Astrocyte (in vitro differentiated cells and primary cell): Measurements from ENCODE around the gene SLC25A12. TPM values are rescaled to one million over a fixed set of nuclear protein-coding genes. Genes with fewer than 3 reads are reported as not detected.

Experiments used
- DNase-seq: peaks from one replicate; pipeline ENCODE4 v3.0.0-alpha.2; 2010; ENCODE audit warnings: low read depth
- FAIRE-seq: peaks from 2 replicates; lab custom pipeline; 2011; peaks lifted over from hg19 to GRCh38; lab: Jason Lieb, UNC
- H2AFZ ChIP-seq: 2 replicates; pipeline ENCODE4 v1.6.0; 2012; ENCODE audit warnings: low read depth, low read length, inconsistent platforms
- H3K27ac ChIP-seq: 2 replicates; pipeline ENCODE4 v1.5.1; 2011; ENCODE audit warnings: low read depth, low read length, inconsistent platforms
- H3K27me3 ChIP-seq: 2 replicates; pipeline ENCODE4 v1.6.0; 2011; ENCODE audit warnings: low read length, inconsistent platforms; ENCODE audit not compliant: insufficient read depth
- H3K36me3 ChIP-seq: 2 replicates; pipeline ENCODE4 v1.5.1; 2011; ENCODE audit warnings: low read length, inconsistent platforms; ENCODE audit not compliant: insufficient read depth
- H3K4me1 ChIP-seq: 2 replicates; pipeline ENCODE4 v1.5.1; 2011; ENCODE audit warnings: low read length, inconsistent platforms; ENCODE audit not compliant: insufficient read depth
- H3K4me2 ChIP-seq: 2 replicates; pipeline ENCODE4 v1.6.0; 2012; ENCODE audit warnings: low read length, inconsistent platforms
- H3K4me3 ChIP-seq: 2 replicates; pipeline ENCODE4 v1.5.1; 2011; ENCODE audit warnings: low read depth, mild to moderate bottlenecking, low read length, inconsistent platforms; ENCODE audit not compliant: insufficient read depth
- H3K79me2 ChIP-seq: 2 replicates; pipeline ENCODE4 v1.6.0; 2012; ENCODE audit warnings: mild to moderate bottlenecking, low read length, inconsistent platforms; ENCODE audit not compliant: insufficient read depth
- H3K9ac ChIP-seq: 2 replicates; pipeline ENCODE4 v1.6.0; 2012; ENCODE audit warnings: mild to moderate bottlenecking, low read length, inconsistent platforms
- H3K9me3 ChIP-seq: 2 replicates; pipeline ENCODE4 v1.5.1; 2012; ENCODE audit warnings: low read depth, mild to moderate bottlenecking, low read length, inconsistent platforms; ENCODE audit not compliant: insufficient read depth
- H4K20me1 ChIP-seq: 2 replicates; pipeline ENCODE4 v1.6.0; 2012; ENCODE audit warnings: low read length, inconsistent platforms; ENCODE audit not compliant: insufficient read depth
- H3K27ac Mint-ChIP-seq: one replicate; pipeline ENCODE4 v1.8.0; 2021; ENCODE audit warnings: mild to moderate bottlenecking, mixed read lengths; ENCODE audit not compliant: unreplicated experiment
- H3K27me3 Mint-ChIP-seq: one replicate; pipeline ENCODE4 v1.8.0; 2021; ENCODE audit warnings: low read depth, mixed read lengths; ENCODE audit not compliant: unreplicated experiment
- H3K36me3 Mint-ChIP-seq: one replicate; pipeline ENCODE4 v1.8.0; 2021; ENCODE audit warnings: low read depth, mixed read lengths; ENCODE audit not compliant: unreplicated experiment
- H3K4me1 Mint-ChIP-seq: one replicate; pipeline ENCODE4 v1.8.0; 2021; ENCODE audit warnings: low read depth, mixed read lengths; ENCODE audit not compliant: unreplicated experiment
- H3K4me3 Mint-ChIP-seq: one replicate; pipeline ENCODE4 v1.8.0; 2021; ENCODE audit warnings: mild to moderate bottlenecking, moderate library complexity, mixed read lengths; ENCODE audit not compliant: unreplicated experiment
- H3K9me3 Mint-ChIP-seq: one replicate; pipeline ENCODE4 v1.8.0; 2021; ENCODE audit warnings: mild to moderate bottlenecking, mixed read lengths; ENCODE audit not compliant: unreplicated experiment
- CTCF ChIP-seq: IDR thresholded peaks from 2 replicates; pipeline ENCODE4 v1.5.1; 2011; ENCODE audit warnings: low read depth, mild to moderate bottlenecking, inconsistent platforms, low read length, moderate library complexity; ENCODE audit not compliant: insufficient read depth
- EZH2 ChIP-seq: IDR thresholded peaks from 2 replicates; pipeline ENCODE4 v1.6.1; 2012; ENCODE audit warnings: mild to moderate bottlenecking, low read length, inconsistent platforms; ENCODE audit not compliant: insufficient read depth
- total RNA-seq: library from RNA; stranded (reverse); gene quantifications from 2 replicates; pipeline ENCODE4 v1.2.1, GENCODE V29; 2021

SLC25A12 gene
- total RNA-seq, 1 donor from 2014 or later: 18.1 TPM

- no peak overlapping the region for H3K27ac ChIP-seq
- no peak overlapping the region for H3K9ac ChIP-seq
- TF ChIP-seq EZH2 (no peak), CTCF (no peak)
- H3K4me1 ChIP-seq: peaks cover 5% of the 10 kb centered on the region
- Mint-ChIP-seq H3K27ac (no peak overlapping the region), H3K9me3 (peaks cover 1% of the 10 kb centered on the region), H3K36me3 (no peaks in the 10 kb centered on the region), H3K4me3 (peak overlapping the region; percentile 3), H3K27me3 (no peaks in the 10 kb centered on the region), H3K4me1 (peaks cover 5% of the 10 kb centered on the region)
- no peak overlapping the region for H3K4me2 ChIP-seq
- no peak overlapping the region for H3K4me3 ChIP-seq
- H3K36me3 ChIP-seq: no peaks in the 10 kb centered on the region
- H4K20me1 ChIP-seq: no peaks in the 10 kb centered on the region
- no peak overlapping the region for H2AFZ ChIP-seq
- no peaks in the 10 kb centered on the region for H3K27me3 ChIP-seq
- H3K79me2 ChIP-seq: peaks cover 9% of the 10 kb centered on the region
- no peak for DNase-seq
- H3K9me3 ChIP-seq: no peaks in the 10 kb centered on the region
- FAIRE-seq: no peak
Observed at GRCh38 chr2:171895786-171896185, 1.7 kb upstream of the SLC25A12 start.

- H3K36me3 ChIP-seq: no peaks in the 10 kb centered on the region
- Mint-ChIP-seq H3K27me3 (no peaks in the 10 kb centered on the region), H3K4me1 (peaks cover 5% of the 10 kb centered on the region), H3K4me3 (peak overlapping the region; percentile 84), H3K36me3 (peaks cover 4% of the 10 kb centered on the region), H3K27ac (peak overlapping the region; percentile 47), H3K9me3 (peaks cover 1% of the 10 kb centered on the region)
- H2AFZ ChIP-seq: peak overlapping the region; percentile 98
- peak overlapping the region; percentile 90 for H3K9ac ChIP-seq
- H3K4me1 ChIP-seq: peaks cover 5% of the 10 kb centered on the region
- H3K27ac ChIP-seq: peak overlapping the region; percentile 73
- no peaks in the 10 kb centered on the region for H4K20me1 ChIP-seq
- H3K4me3 ChIP-seq: peak overlapping the region; percentile 97
- no peak for TF ChIP-seq EZH2
- no peak for TF ChIP-seq CTCF
- FAIRE-seq: no peak
- H3K27me3 ChIP-seq: no peaks in the 10 kb centered on the region
- no peaks in the 10 kb centered on the region for H3K9me3 ChIP-seq
- H3K79me2 ChIP-seq: peaks cover 9% of the 10 kb centered on the region
- peak overlapping the region; percentile 100 for H3K4me2 ChIP-seq
- DNase-seq: no peak
Observed at GRCh38 chr2:171894612-171894947, 536 bp upstream of the SLC25A12 start.

GRCh38 chr2:171893196-171893823 lies 734 bp downstream of the SLC25A12 start:
- H3K36me3 ChIP-seq: no peaks in the 10 kb centered on the region
- no peaks in the 10 kb centered on the region for H3K27me3 Mint-ChIP-seq
- H3K4me1 ChIP-seq: peaks cover 5% of the 10 kb centered on the region
- TF ChIP-seq EZH2: no peak
- no peak for TF ChIP-seq CTCF
- FAIRE-seq (no peak), DNase-seq (no peak)
- peaks cover 4% of the 10 kb centered on the region for H3K36me3 Mint-ChIP-seq
- peak overlapping the region; percentile 92 for H3K27ac Mint-ChIP-seq
- H4K20me1 ChIP-seq: no peaks in the 10 kb centered on the region
- no peaks in the 10 kb centered on the region for H3K27me3 ChIP-seq
- peak overlapping the region; percentile 98 for H2AFZ ChIP-seq
- peak overlapping the region; percentile 90 for H3K9ac ChIP-seq
- peak overlapping the region; percentile 97 for H3K4me3 ChIP-seq
- peak overlapping the region; percentile 100 for H3K4me2 ChIP-seq
- H3K9me3 ChIP-seq: no peaks in the 10 kb centered on the region
- no peak overlapping the region for H3K27ac ChIP-seq
- peaks cover 5% of the 10 kb centered on the region for H3K4me1 Mint-ChIP-seq
- peaks cover 1% of the 10 kb centered on the region for H3K9me3 Mint-ChIP-seq
- H3K79me2 ChIP-seq: peaks cover 9% of the 10 kb centered on the region
- peak overlapping the region; percentile 98 for H3K4me3 Mint-ChIP-seq
